ENCODE measurements around the gene ASIC2. TPM values are rescaled to one million over a fixed set of nuclear protein-coding genes. Genes with fewer than 3 reads are reported as not detected.

Gene ASIC2
- total and polyA plus RNA-seq, 2 experiments from 2014 or later, result 0.52 to 2.8 TPM

- TF ChIP-seq JUNB (IDR thresholded peaks at IDR 0.05; ENCODE audit: unreplicated experiment) (no peak), POLR2AphosphoS5 (IDR thresholded peaks at IDR 0.05; ENCODE audit: low read depth) (no peak), STAT1 (IDR thresholded peaks at IDR 0.05; ENCODE audit: unreplicated experiment) (no peak), CTCF (conservative IDR thresholded peaks at IDR 0.05; ENCODE audit: low read depth in 2 of 2) (no peak), ETS1 (IDR thresholded peaks at IDR 0.05) (no peak), ZNF331 (CRISPR knock-in tag; IDR thresholded peaks at IDR 0.05; ENCODE audit: low read depth) (no peak)
Observed at GRCh38 chr17:33277436-33278100, 15.5 kb downstream of the ASIC2 start (continued).

GRCh38 chr17:33273743-33274410, 19.2 kb downstream of the ASIC2 start:
- no peaks in the 10 kb centered on the region for H3K9me2 ChIP-seq (ENCODE audit: insufficient read depth)
- Mint-ChIP-seq H3K9me3 (no peaks in the 10 kb centered on the region), H3K27me3 (ENCODE audit: insufficient read depth, low read depth, poor library complexity) (no peaks in the 10 kb centered on the region), H3K36me3 (ENCODE audit: low read depth) (no peaks in the 10 kb centered on the region), H3K4me1 (0 out of 3 replicates have a peak, but pooled peaks cover 3% of the 10 kb centered on the region), H3K4me3 (no peak overlapping the region), H3K27ac (no peak overlapping the region)
- H4K20me1 ChIP-seq (replicated peaks; ENCODE audit: insufficient read depth), result no peaks in the 10 kb centered on the region
- DNase-seq (ENCODE audit: low spot score) (no peak), ATAC-seq (no peak)
- H3K27ac ChIP-seq (ENCODE audit: low read depth), result no peak overlapping the region
- H3K4me3 ChIP-seq, result no peak overlapping the region
- H3K4me2 ChIP-seq, result no peak overlapping the region
- no peak overlapping the region for H2AFZ ChIP-seq
- no peaks in the 10 kb centered on the region for H3K36me3 ChIP-seq (ENCODE audit: insufficient read depth)
- H3K4me1 ChIP-seq (ENCODE audit: insufficient read depth), result no peaks in the 10 kb centered on the region
- no peaks in the 10 kb centered on the region for H3K79me2 ChIP-seq (replicated peaks; ENCODE audit: insufficient read depth)
- no peaks in the 10 kb centered on the region for H3K27me3 ChIP-seq (ENCODE audit: insufficient read depth)
- H3F3A ChIP-seq (replicated peaks; ENCODE audit: low read depth), result no peaks in the 10 kb centered on the region
- TF ChIP-seq REST (IDR thresholded peaks at IDR 0.05; ENCODE audit: unreplicated experiment) (no peak), NANOG (IDR thresholded peaks at IDR 0.05; ENCODE audit: borderline replicate concordance) (no peak), ZNF331 (CRISPR knock-in tag; IDR thresholded peaks at IDR 0.05; ENCODE audit: low read depth) (no peak), CTCF (conservative IDR thresholded peaks at IDR 0.05; ENCODE audit: low read depth in 2 of 2) (no peak)
